Measurements from ENCODE around the gene CAVIN3. TPM values are rescaled to one million over a fixed set of nuclear protein-coding genes. Genes with fewer than 3 reads are reported as not detected.

The CAVIN3 gene
- total RNA-seq, 2 experiments from 2014 or later = 13.3 to 15.9 TPM

DNA sequence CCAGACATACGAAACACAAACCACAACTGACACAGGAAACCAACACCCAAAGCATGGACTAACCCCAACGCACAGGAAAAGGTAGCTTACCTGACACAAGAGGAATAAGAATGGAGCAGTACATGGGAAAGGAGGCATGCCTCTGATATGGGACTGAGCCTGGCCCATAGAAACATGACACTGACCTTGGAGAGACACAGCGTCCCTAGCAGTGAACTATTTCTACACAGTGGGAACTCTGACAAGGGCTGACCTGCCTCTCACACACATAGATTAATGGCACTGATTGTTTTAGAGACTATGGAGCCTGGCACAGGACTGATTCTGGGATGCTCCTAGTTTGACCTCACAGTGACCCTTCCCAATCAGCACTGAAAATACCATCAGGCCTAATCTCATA, 48.7 kb downstream of the CAVIN3 start:
- Mint-ChIP-seq H3K36me3 (ENCODE audit: low read depth) (no peaks in the 10 kb centered on the region), H3K9me3 (no peaks in the 10 kb centered on the region), H3K27me3 (peaks cover 23% of the 10 kb centered on the region), H3K27ac (no peak overlapping the region), H3K4me1 (ENCODE audit: low read depth) (no peaks in the 10 kb centered on the region), H3K4me3 (no peak overlapping the region)
- intact Hi-C loops (cut with micrococcal nuclease) = no loop called here
- no peak for ATAC-seq
- no peak for DNase-seq
- CTCF ChIA-PET = interaction anchor here (1.8 kb wide), 1 partner anchor 82 kb away, joined by 4 read pairs; no protein-coding TSS in a partner anchor
- POLR2A ChIA-PET = no interaction called here
- TF ChIP-seq, protein P1, sequence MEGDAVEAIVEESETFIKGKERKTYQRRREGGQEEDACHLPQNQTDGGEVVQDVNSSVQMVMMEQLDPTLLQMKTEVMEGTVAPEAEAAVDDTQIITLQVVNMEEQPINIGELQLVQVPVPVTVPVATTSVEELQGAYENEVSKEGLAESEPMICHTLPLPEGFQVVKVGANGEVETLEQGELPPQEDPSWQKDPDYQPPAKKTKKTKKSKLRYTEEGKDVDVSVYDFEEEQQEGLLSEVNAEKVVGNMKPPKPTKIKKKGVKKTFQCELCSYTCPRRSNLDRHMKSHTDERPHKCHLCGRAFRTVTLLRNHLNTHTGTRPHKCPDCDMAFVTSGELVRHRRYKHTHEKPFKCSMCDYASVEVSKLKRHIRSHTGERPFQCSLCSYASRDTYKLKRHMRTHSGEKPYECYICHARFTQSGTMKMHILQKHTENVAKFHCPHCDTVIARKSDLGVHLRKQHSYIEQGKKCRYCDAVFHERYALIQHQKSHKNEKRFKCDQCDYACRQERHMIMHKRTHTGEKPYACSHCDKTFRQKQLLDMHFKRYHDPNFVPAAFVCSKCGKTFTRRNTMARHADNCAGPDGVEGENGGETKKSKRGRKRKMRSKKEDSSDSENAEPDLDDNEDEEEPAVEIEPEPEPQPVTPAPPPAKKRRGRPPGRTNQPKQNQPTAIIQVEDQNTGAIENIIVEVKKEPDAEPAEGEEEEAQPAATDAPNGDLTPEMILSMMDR (IDR thresholded peaks at IDR 0.05) = no peak

DNA sequence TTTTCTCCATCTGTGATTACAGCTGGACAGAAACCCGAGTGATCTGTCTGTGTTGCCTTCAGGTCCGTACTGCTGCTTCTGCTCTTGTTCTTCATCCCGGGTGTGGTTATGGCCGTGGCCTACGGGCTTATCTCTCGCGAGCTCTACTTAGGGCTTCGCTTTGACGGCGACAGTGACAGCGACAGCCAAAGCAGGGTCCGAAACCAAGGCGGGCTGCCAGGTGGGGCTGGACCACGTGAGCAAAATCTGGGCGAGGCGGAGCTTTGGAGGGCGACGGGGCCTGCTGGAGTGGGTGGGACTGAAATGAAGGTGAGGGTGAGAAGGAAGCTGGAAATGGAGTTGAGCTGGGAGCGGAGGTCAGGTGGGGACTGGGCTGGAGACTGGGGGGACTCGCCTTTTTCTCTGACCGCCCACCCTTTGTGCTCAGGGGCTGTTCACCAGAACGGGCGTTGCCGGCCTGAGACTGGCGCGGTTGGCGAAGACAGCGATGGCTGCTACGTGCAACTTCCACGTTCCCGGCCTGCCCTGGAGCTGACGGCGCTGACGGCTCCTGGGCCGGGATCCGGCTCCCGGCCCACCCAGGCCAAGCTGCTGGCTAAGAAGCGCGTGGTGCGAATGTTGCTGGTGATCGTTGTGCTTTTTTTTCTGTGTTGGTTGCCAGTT, 49.6 kb downstream of the CAVIN3 start:
- ChIA-PET POLR2A (no interaction called here), CTCF (interaction anchor here (0.8 to 1.8 kb wide), 3 partner anchors 83 to 108 kb away, joined by 3 to 4 read pairs (median 3); no protein-coding TSS in a partner anchor)
- ATAC-seq (no peak), DNase-seq (no peak)
- no peaks in the 10 kb centered on the region for H3K9me3 Mint-ChIP-seq
- H3K27ac Mint-ChIP-seq = no peak overlapping the region
- H3K4me3 Mint-ChIP-seq = no peak overlapping the region
- H3K4me1 Mint-ChIP-seq (ENCODE audit: low read depth) = no peaks in the 10 kb centered on the region
- intact Hi-C loops (cut with micrococcal nuclease) = no loop called here
- TF ChIP-seq, protein P1 (IDR thresholded peaks at IDR 0.05) = no peak
- no peaks in the 10 kb centered on the region for H3K36me3 Mint-ChIP-seq (ENCODE audit: low read depth)
- peaks cover 18% of the 10 kb centered on the region for H3K27me3 Mint-ChIP-seq

DNA sequence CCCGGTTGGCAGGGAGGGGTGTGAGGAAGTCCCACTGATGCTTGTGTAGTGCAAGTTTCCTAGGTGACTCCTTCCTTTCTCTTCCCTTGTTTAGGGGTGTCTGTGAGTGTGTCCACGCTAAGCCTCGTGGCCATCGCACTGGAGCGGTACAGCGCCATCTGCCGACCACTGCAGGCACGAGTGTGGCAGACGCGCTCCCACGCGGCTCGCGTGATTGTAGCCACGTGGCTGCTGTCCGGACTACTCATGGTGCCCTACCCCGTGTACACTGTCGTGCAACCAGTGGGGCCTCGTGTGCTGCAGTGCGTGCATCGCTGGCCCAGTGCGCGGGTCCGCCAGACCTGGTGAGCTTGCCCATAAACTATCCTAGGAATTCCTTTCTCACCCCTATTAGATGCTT, 50.3 kb downstream of the CAVIN3 start:
- Mint-ChIP-seq H3K27me3 (peaks cover 18% of the 10 kb centered on the region), H3K27ac (no peak overlapping the region), H3K4me3 (no peak overlapping the region), H3K36me3 (ENCODE audit: low read depth) (no peaks in the 10 kb centered on the region), H3K9me3 (no peaks in the 10 kb centered on the region), H3K4me1 (ENCODE audit: low read depth) (no peaks in the 10 kb centered on the region)
- no peak for ATAC-seq
- ChIA-PET CTCF (interaction anchor here (0.8 to 1.8 kb wide), 3 partner anchors 84 to 109 kb away, joined by 3 to 4 read pairs (median 3); no protein-coding TSS in a partner anchor), POLR2A (no interaction called here)
- intact Hi-C loops (cut with micrococcal nuclease) = no loop called here
- TF ChIP-seq, protein P1 (IDR thresholded peaks at IDR 0.05) = no peak
- no peak for DNase-seq

Other genes starting within 250 kb of the CAVIN3 start
- not detected for gene OR56B4, start 212.8 kb downstream of the CAVIN3 start, total RNA-seq
- not detected for gene OR52B2, start 150.2 kb downstream of the CAVIN3 start, total RNA-seq
- gene OR52W1, start 121.3 kb downstream of the CAVIN3 start, total RNA-seq = not detected
- not detected for gene C11orf42, start 114.9 kb downstream of the CAVIN3 start, total RNA-seq
- 10 to 100 TPM; 14.9 to 15.1 TPM for gene FHIP1B, start 85.9 kb downstream of the CAVIN3 start, total RNA-seq
- gene CNGA4, start 81.4 kb downstream of the CAVIN3 start, total RNA-seq = under 1 TPM in 1 of 2 experiments, not detected in 1; 0.18 TPM
- gene CCKBR, start 60.7 kb downstream of the CAVIN3 start, total RNA-seq = not detected
- 10 to 100 TPM; 10.6 to 11.2 TPM for gene SMPD1, start 70.0 kb upstream of the CAVIN3 start, total RNA-seq
- 10 to 100 TPM; 28.1 to 31.1 TPM for gene APBB1, start 98.6 kb upstream of the CAVIN3 start, total RNA-seq
- gene HPX, start 120.5 kb upstream of the CAVIN3 start, total RNA-seq = not detected
- gene TRIM3, start 153.4 kb upstream of the CAVIN3 start, total RNA-seq = 1 to 10 TPM; 4.4 to 5.5 TPM
- gene ARFIP2, start 160.8 kb upstream of the CAVIN3 start, total RNA-seq = 10 to 100 TPM; 36.9 to 38.3 TPM
- 10 to 100 TPM; 40.6 to 43.0 TPM for gene TIMM10B, start 161.0 kb upstream of the CAVIN3 start, total RNA-seq
- 10 to 100 TPM; 27.5 to 28.2 TPM for gene DNHD1, start 176.8 kb upstream of the CAVIN3 start, total RNA-seq

Data from activated CD8-positive, alpha-beta T cell treated with anti-CD3 and anti-CD28 coated beads for 36 hours (primary cell).